ENCODE data around the gene KCNK13. TPM values are rescaled to one million over a fixed set of nuclear protein-coding genes. Genes with fewer than 3 reads are reported as not detected.
A peak's percentile ranks its signal among the peaks of the same experiment; 100 is the strongest.

The KCNK13 gene
- total and polyA plus RNA-seq, 2 of the 13 experiments (the other 11 are each of a cell fraction or from before 2014, with no cell fraction given), result 0.08 to 0.29 TPM

DNA sequence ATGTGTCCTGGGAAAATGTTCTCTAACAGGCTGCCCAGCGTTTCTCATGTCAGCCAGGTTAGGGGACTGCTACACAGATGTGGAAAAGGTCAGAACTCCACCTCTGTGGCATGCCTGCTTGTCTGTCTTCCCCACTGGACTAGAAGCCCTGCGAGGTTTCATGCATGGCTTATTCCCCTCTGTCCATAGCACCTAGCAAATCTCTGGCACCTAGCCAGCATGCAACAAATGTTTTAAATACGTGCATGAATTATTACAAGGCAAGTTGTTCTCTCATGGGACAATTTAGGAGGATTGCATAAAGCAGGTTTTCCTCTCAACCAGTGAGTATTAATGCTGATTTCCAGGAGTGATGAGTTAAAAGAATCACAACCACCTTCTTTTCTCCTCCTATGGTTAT, 21.4 kb upstream of the KCNK13 start (continued):
- TF ChIP-seq, protein P1, sequence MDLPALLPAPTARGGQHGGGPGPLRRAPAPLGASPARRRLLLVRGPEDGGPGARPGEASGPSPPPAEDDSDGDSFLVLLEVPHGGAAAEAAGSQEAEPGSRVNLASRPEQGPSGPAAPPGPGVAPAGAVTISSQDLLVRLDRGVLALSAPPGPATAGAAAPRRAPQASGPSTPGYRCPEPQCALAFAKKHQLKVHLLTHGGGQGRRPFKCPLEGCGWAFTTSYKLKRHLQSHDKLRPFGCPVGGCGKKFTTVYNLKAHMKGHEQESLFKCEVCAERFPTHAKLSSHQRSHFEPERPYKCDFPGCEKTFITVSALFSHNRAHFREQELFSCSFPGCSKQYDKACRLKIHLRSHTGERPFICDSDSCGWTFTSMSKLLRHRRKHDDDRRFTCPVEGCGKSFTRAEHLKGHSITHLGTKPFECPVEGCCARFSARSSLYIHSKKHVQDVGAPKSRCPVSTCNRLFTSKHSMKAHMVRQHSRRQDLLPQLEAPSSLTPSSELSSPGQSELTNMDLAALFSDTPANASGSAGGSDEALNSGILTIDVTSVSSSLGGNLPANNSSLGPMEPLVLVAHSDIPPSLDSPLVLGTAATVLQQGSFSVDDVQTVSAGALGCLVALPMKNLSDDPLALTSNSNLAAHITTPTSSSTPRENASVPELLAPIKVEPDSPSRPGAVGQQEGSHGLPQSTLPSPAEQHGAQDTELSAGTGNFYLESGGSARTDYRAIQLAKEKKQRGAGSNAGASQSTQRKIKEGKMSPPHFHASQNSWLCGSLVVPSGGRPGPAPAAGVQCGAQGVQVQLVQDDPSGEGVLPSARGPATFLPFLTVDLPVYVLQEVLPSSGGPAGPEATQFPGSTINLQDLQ (CRISPR knock-in tag; IDR thresholded peaks at IDR 0.05), result no peak

DNA sequence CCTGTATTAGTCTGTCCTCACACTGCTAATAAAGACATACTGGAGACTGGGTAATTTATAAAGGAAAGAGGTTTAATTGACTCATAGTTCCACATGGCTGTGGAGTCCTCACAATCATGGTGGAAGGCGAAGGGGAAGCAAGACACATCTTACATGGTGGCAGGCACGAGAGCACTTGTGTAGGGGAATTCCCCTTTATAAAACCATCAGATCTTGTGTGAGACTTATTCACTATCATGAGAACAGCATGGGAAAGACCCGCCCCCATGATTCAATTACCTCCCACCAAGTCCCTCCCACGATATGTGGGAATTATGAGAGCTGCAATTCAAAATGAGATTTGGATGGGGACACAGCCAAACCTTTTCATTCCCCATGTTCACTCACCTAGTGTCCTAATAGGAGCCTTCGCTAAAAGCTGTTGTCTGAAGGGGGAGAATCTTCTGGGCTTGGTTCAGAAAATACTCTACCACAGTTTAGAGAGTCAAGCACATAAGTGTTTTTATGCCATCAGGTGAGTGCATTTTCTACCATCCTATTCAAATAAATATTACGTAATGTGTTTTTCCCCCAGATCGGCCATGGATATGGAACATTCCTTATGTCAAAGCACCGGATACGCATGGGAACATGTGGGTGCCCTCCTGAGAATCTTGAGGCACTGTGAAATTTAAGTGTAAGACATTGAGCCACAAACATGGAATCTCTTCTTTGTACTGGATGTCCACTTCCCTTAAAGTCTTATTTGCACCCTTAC, 19.1 kb upstream of the KCNK13 start:
- Histone ChIP-seq H3K79me2 (ENCODE audit: insufficient read depth, low read length) (no peaks in the 10 kb centered on the region), H3K27ac (ENCODE audit: extremely low read length, insufficient read depth, low read length) (no peak overlapping the region), H2AFZ (ENCODE audit: low read length) (no peak overlapping the region), H4K20me1 (ENCODE audit: insufficient read depth, low read length) (no peaks in the 10 kb centered on the region), H3K4me2 (ENCODE audit: low read depth, low read length) (no peak overlapping the region), H3K27me3 (ENCODE audit: control insufficient read depth in 1 of 2, insufficient read depth in 2 of 2, low read length in 2 of 2) (no peaks in the 10 kb centered on the region), H3K9me3 (ENCODE audit: low read length) (no peaks in the 10 kb centered on the region), H3K9ac (ENCODE audit: insufficient read depth, low read depth, low read length) (no peak overlapping the region), H3K36me3 (replicated peaks in 1 of 2; ENCODE audit: control insufficient read depth in 1 of 2, insufficient read depth in 2 of 2, low read length in 2 of 2) (peaks cover 2 to 8% of the 10 kb centered on the region in 2 experiments; a peak in 4 of 5 replicates), H3K4me1 (ENCODE audit: insufficient read depth, low read length) (peaks cover 13% of the 10 kb centered on the region), H3K4me3 (replicated peaks in 1 of 3; ENCODE audit: insufficient read depth in 1 of 3, low read depth in 2 of 3, low read length in 3 of 3) (no peak overlapping the region)
- TF ChIP-seq CEBPB (IDR thresholded peaks at IDR 0.05; ENCODE audit: borderline replicate concordance, low read depth, low read length) (peak; percentile 30; the same call in 1 of the 2 replicates), TBX2 (CRISPR knock-in tag; IDR thresholded peaks at IDR 0.05; ENCODE audit: borderline replicate concordance) (no peak)
- DNase-seq (ENCODE audit: low spot score), result no peak
- ChIA-PET POLR2A (no interaction called here), CTCF (ENCODE audit: low intra/inter-chr PET ratio, low total read pairs) (no interaction called here)
- no peak for ATAC-seq
- no TSS peak for BruUV-seq (replicated peaks)
- no peak for FAIRE-seq
- WGBS (ENCODE audit: low lambda C conversion rate), result 97% methylated on average over 9 of the region's 9 CpGs
- intact Hi-C loops (cut with micrococcal nuclease; ENCODE audit: unreplicated experiment) (no loop called here), in situ Hi-C loops (cut with HindIII; ENCODE audit: extremely low pct_ligation_motif_present, low pct_unique_long_range_greater_than_20kb) (no loop called here)

All from HepG2 (cell line).